ENCODE measurements around the gene HLX.

The HLX gene

GRCh38 chr1:220924331-220924970 lies 45.2 kb downstream of the HLX start:
- no peak for ATAC-seq
- DNase-seq, result no peak

GRCh38 chr1:220925707-220926106 lies 46.5 kb downstream of the HLX start:
- ATAC-seq, result no peak
- DNase-seq, result no peak

- DNase-seq (no peak), ATAC-seq (no peak)
These were observed 46.9 kb downstream of the HLX start for GRCh38 chr1:220926146-220926545.

DNA sequence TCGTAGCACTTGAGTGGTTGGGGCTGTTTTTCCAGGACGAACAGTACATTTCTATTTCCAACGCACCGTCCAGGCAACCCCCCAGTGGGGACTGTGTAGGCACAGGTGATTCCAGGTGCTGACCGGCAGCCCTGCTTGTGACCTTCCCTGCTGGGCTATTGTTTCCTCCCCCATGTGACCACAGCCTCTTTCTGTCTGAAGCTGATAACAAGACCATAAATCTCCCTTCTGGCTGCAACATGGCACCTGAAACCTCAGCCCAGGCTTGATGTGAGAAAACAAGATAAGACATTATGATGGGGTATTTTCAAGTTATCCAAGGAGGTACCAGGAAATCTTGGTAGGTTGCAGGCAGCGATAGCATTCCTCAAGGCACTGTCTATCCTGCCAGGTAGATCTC lies 48.2 kb downstream of the HLX start:
- DNase-seq, result no peak
- ATAC-seq, result no peak

GRCh38 chr1:220928320-220928719 lies 49.1 kb downstream of the HLX start:
- ATAC-seq, result no peak
- no peak for DNase-seq

DNA sequence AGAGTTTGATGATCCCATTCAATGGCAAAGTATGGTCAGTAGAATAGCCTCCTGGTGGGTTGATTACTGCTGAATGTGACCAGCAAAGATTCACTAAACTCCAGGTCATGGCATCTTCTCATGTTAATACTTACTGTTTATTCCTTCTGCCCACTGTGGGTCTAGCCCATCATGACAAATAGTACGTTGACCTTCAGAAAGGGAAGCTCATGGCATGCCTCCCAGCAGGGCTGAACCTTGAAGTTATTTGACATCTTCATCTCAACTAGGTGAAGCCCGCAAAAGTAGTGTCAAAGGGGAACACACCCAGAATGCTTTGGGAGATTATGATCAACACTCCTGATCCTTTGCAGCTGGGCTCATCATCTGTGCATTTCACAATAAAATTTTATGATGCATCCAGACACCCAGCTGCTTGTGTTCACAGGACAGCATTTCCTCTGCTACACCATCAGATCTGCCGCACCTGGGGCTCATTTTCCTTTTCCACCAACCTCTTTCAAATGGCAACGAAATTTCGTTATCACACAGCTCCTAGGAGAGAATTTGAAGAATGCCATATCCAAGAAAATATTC lies 49.6 kb downstream of the HLX start:
- no peak for ATAC-seq
- no peak for DNase-seq

- ATAC-seq (no peak), DNase-seq (no peak)
These were observed 50.1 kb downstream of the HLX start for GRCh38 chr1:220929304-220929703.

Data from stimulated activated naive CD8-positive, alpha-beta T cell treated with anti-CD3 and anti-CD28 coated beads, Interleukin-15, Interleukin-2, amounts not matched to agents 100 U/mL and 50 U/mL, for 24 hours (primary cell).